HEK293 (cell line): ENCODE data around the gene TBC1D24.

ENCODE experiments used
- ATF2 ChIP-seq: fragments of 450-650 bp; formaldehyde crosslinking; IDR thresholded peaks from 2 replicates; pipeline ENCODE4 v1.5.1; 2016; ENCODE audit warnings: missing biosample characterization, missing genetic modification characterization, low read depth
- BCL11A ChIP-seq: fragments of 450-650 bp; formaldehyde crosslinking; IDR thresholded peaks from 2 replicates; pipeline ENCODE4 v1.5.1; 2016; ENCODE audit warnings: low read depth, missing biosample characterization, missing genetic modification characterization
- GLI2 ChIP-seq: fragments of 450-650 bp; formaldehyde crosslinking; IDR thresholded peaks from 2 replicates; pipeline ENCODE4; 2017; ENCODE audit warnings: missing biosample characterization, missing genetic modification characterization, low read depth, borderline replicate concordance
- INSM2 ChIP-seq: fragments of 450-650 bp; formaldehyde crosslinking; IDR thresholded peaks from 2 replicates; pipeline ENCODE4 v1.5.1; 2016; ENCODE audit warnings: missing biosample characterization, missing genetic modification characterization
- KLF1 ChIP-seq: fragments of 450-650 bp; formaldehyde crosslinking; IDR thresholded peaks from 2 replicates; pipeline ENCODE4 v1.5.1; 2016; ENCODE audit warnings: missing biosample characterization, missing genetic modification characterization
- KLF10 ChIP-seq: fragments of 450-650 bp; IDR thresholded peaks from 2 replicates; pipeline ENCODE4 v1.5.1; 2018; ENCODE audit warnings: missing biosample characterization, mild to moderate bottlenecking, missing genetic modification characterization
- PBX3 ChIP-seq: sonication (generic); formaldehyde crosslinking; IDR thresholded peaks from 2 replicates; pipeline ENCODE4 v1.8.1; 2022; ENCODE audit warnings: mild to moderate bottlenecking, moderate library complexity, missing genetic modification reagents
- PRDM10 ChIP-seq: fragments of 450-650 bp; formaldehyde crosslinking; IDR thresholded peaks from 2 replicates; pipeline ENCODE4 v1.5.1; 2016; ENCODE audit warnings: missing biosample characterization, missing genetic modification characterization
- PRDM4 ChIP-seq: fragments of 450-650 bp; formaldehyde crosslinking; IDR thresholded peaks from 2 replicates; pipeline ENCODE4 v1.5.1; 2017; ENCODE audit warnings: missing biosample characterization, missing genetic modification characterization
- REPIN1 ChIP-seq: fragments of 450-650 bp; formaldehyde crosslinking; IDR thresholded peaks from 2 replicates; pipeline ENCODE4 v1.5.1; 2017; ENCODE audit warnings: missing biosample characterization, missing genetic modification characterization, low read depth
- ZBTB20 ChIP-seq: fragments of 450-650 bp; formaldehyde crosslinking; IDR thresholded peaks from 2 replicates; pipeline ENCODE4 v1.5.1; 2016; ENCODE audit warnings: missing biosample characterization, missing genetic modification characterization
- ZBTB21 ChIP-seq: fragments of 450-650 bp; formaldehyde crosslinking; IDR thresholded peaks from 2 replicates; pipeline ENCODE4 v1.5.1; 2017; ENCODE audit warnings: missing biosample characterization, missing genetic modification characterization
- ZBTB8A ChIP-seq: fragments of 450-650 bp; formaldehyde crosslinking; IDR thresholded peaks from 2 replicates; pipeline ENCODE4 v1.5.1; 2016; ENCODE audit warnings: missing biosample characterization, missing genetic modification characterization
- ZNF2 ChIP-seq: fragments of 450-650 bp; formaldehyde crosslinking; IDR thresholded peaks from 2 replicates; pipeline ENCODE4 v1.5.1; 2016; ENCODE audit warnings: missing biosample characterization, missing genetic modification characterization
- ZNF239 ChIP-seq: fragments of 450-650 bp; formaldehyde crosslinking; IDR thresholded peaks from 2 replicates; pipeline ENCODE4 v1.5.1; 2016; ENCODE audit warnings: missing biosample characterization, missing genetic modification characterization
- ZNF324 ChIP-seq: fragments of 450-650 bp; formaldehyde crosslinking; IDR thresholded peaks from 2 replicates; pipeline ENCODE4 v1.5.1; 2016; ENCODE audit warnings: missing biosample characterization, missing genetic modification characterization
- ZNF362 ChIP-seq: fragments of 450-650 bp; formaldehyde crosslinking; IDR thresholded peaks from 2 replicates; pipeline ENCODE4 v1.5.1; 2016; ENCODE audit warnings: missing biosample characterization, missing genetic modification characterization
- ZNF394 ChIP-seq: fragments of 450-650 bp; formaldehyde crosslinking; IDR thresholded peaks from 2 replicates; pipeline ENCODE4 v1.5.1; 2016; ENCODE audit warnings: missing biosample characterization, missing genetic modification characterization, mild to moderate bottlenecking, moderate library complexity, borderline replicate concordance
- ZNF426 ChIP-seq: fragments of 450-650 bp; formaldehyde crosslinking; IDR thresholded peaks from 2 replicates; pipeline ENCODE4 v1.5.1; 2017; ENCODE audit warnings: missing biosample characterization, missing genetic modification characterization, mild to moderate bottlenecking, inconsistent platforms, moderate library complexity
- ZNF501 ChIP-seq: fragments of 450-650 bp; formaldehyde crosslinking; IDR thresholded peaks from 2 replicates; pipeline ENCODE4 v1.5.1; 2016; ENCODE audit warnings: missing biosample characterization, missing genetic modification characterization
- ZNF792 ChIP-seq: fragments of 450-650 bp; formaldehyde crosslinking; IDR thresholded peaks from 2 replicates; pipeline ENCODE4 v1.5.1; 2016; ENCODE audit warnings: missing biosample characterization, missing genetic modification characterization
- ZXDB ChIP-seq: fragments of 450-650 bp; formaldehyde crosslinking; IDR thresholded peaks from 2 replicates; pipeline ENCODE4 v1.5.1; 2016; ENCODE audit warnings: missing biosample characterization, missing genetic modification characterization

TBC1D24 gene

GRCh38 chr16:2500918-2501750, 26.2 kb downstream of the TBC1D24 start (continued):
- TF ChIP-seq ATF2 (tag by site-specific recombination) (no peak), ZXDB (peak; percentile 72), ZNF792 (tag by site-specific recombination) (no peak), GLI2 (tag by site-specific recombination) (no peak), ZBTB21 (tag by site-specific recombination) (no peak), KLF10 (tag by site-specific recombination) (0 out of 2 replicates have a peak, but pooled peaks have one; percentile 46), KLF1 (tag by site-specific recombination) (peak; percentile 82), ZNF239 (tag by site-specific recombination) (no peak), ZBTB20 (peak; percentile 45; the same call in 1 of the 2 replicates), ZNF426 (tag by site-specific recombination) (no peak), PBX3 (CRISPR knock-in tag) (0 out of 2 replicates have a peak, but pooled peaks have one; percentile 33), REPIN1 (no peak), ZBTB8A (tag by site-specific recombination) (peak; percentile 75), BCL11A (tag by site-specific recombination) (no peak), ZNF362 (tag by site-specific recombination) (no peak), INSM2 (tag by site-specific recombination) (peak; percentile 28; the same call in 1 of the 2 replicates), ZNF2 (tag by site-specific recombination) (peak; percentile 82; the same call in 1 of the 2 replicates), ZNF324 (tag by site-specific recombination) (0 out of 2 replicates have a peak, but pooled peaks have one; percentile 38), ZNF501 (tag by site-specific recombination) (0 out of 2 replicates have a peak, but pooled peaks have one; percentile 42), ZNF394 (tag by site-specific recombination) (peak; percentile 48; the same call in 1 of the 2 replicates), PRDM10 (tag by site-specific recombination) (peak; percentile 70), PRDM4 (tag by site-specific recombination) (0 out of 2 replicates have a peak, but pooled peaks have one; percentile 28)
